Duodenal mucosa (tissue), 2 donors: ENCODE data around the gene HNRNPK.

ENCODE experiments used
- H3K27ac ChIP-seq: one replicate; pipeline ENCODE4 v1.7.0; 2013; ENCODE audit warnings: low read depth, low read length
- H3K27me3 ChIP-seq, 2 donors: one replicate each; pipeline ENCODE4 v1.7.0; 2013; ENCODE audit warnings: low read length in 2 of 2, control low read depth in 1 of 2; ENCODE audit not compliant: insufficient read depth in 2 of 2, control insufficient read depth in 1 of 2
- H3K36me3 ChIP-seq, 2 donors: one replicate each; pipeline ENCODE4 v1.7.0; 2013; ENCODE audit warnings: low read length in 2 of 2, control low read depth in 1 of 2; ENCODE audit not compliant: insufficient read depth in 2 of 2, control insufficient read depth in 1 of 2
- H3K4me1 ChIP-seq, 2 donors: one replicate each; pipeline ENCODE4 v1.7.0; 2013; ENCODE audit warnings: low read length in 2 of 2, control low read depth in 1 of 2; ENCODE audit not compliant: insufficient read depth in 2 of 2, control insufficient read depth in 1 of 2
- H3K4me3 ChIP-seq, 2 donors: one replicate each; pipeline ENCODE4 v1.7.0; 2013; ENCODE audit warnings: low read length in 2 of 2, low read depth in 1 of 2
- H3K9ac ChIP-seq, 2 donors: one replicate each; pipeline ENCODE4 v1.7.0; 2013; ENCODE audit warnings: low read length in 2 of 2, low read depth in 1 of 2
- H3K9me3 ChIP-seq, 2 donors: one replicate each; pipeline ENCODE4 v1.7.0; 2013; ENCODE audit warnings: low read length in 2 of 2, control low read depth in 1 of 2; ENCODE audit not compliant: control insufficient read depth in 1 of 2

Gene HNRNPK

GRCh38 chr9:83919111-83919510, 60.9 kb downstream of the HNRNPK start:
- Histone ChIP-seq H3K27ac (no peak overlapping the region), H3K9ac (no peak overlapping the region), H3K4me3 (no peak overlapping the region), H3K4me1 (peaks cover 7 to 8% of the 10 kb centered on the region in 2 donors), H3K36me3 (no peaks in the 10 kb centered on the region), H3K9me3 (no peaks in the 10 kb centered on the region), H3K27me3 (no peaks in the 10 kb centered on the region)
